Stimulated activated CD4-positive, alpha-beta T cell treated with anti-CD3 and anti-CD28 coated beads, Interleukin-12 subunit alpha, Interleukin-12 subunit beta, amount 100 ng/mL, for 24 hours (primary cell): ENCODE data around the gene PNPO.

Experiments used
- DNase-seq, 2 experiments: peaks; one replicate each; pipeline ENCODE4 v3.0.0-alpha.2; 2020; ENCODE audit warnings: low read depth in 2 of 2

The PNPO gene

DNA sequence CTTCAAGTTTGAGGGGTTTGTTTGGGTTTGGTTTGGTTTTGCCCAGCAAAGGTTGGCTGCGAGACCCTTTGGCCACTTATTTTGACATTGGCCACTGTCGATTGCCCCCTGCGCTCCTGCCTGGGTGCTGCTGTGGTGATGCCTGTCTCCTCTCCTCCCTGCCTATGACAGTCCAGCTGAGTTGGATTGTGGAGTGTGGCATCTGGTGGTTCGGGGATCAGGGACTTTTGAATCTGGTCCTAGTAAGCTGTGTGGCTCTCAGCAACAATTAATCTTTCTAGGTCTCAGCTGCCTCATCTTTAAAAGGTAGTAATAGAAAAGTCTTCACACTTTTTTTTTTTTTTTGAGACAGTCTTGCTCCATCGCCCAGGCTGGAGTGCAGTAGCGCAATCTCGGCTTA, 56.7 kb downstream of the PNPO start:
- DNase-seq: no peak
